Inflammatory macrophage treated with lipopolysaccharide for 4 hours (primary cell): ENCODE data around the gene UTP18.
"Not testable (repeated sequence)": the region's sequence is repeated elsewhere in the genome, so short reads cannot be mapped to it uniquely, and the experiment has no call there.

Experiments used
- DNase-seq: peaks from one replicate; pipeline ENCODE4 v3.0.0-alpha.2; 2020

Gene UTP18

DNA sequence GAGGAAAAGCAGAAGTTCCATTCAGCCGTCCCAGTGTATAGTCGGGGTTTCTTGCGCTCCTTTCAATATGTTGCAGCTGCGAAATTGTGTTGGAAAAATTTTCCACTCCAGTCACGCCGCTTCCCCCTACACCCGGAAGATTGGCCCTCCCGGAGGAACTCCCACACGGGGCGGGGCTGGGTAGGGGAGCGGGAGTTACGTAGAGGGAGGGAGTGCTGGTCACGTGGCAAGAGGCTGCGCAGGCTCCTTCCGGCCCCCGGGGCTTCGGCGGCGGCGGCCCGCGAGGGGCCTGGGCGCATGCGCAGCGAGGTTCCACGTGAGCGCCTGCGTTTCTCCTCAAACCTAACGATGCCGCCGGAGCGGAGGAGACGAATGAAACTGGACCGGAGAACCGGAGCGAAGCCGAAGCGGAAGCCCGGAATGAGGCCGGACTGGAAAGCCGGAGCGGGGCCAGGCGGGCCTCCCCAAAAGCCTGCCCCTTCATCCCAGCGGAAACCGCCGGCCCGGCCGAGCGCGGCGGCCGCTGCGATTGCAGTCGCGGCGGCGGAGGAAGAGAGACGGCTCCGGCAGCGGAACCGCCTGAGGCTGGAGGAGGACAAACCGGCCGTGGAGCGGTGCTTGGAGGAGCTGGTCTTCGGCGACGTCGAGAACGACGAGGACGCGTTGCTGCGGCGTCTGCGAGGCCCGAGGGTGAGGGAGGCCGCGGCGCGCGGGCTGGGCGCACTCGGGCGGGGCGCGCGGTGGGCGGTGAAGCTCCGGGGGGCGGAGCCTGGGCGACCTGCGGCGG is at the start of gene UTP18:
TSS of gene UTP18 (plus strand) at position 310 of the 787 bp plus-strand sequence. CDS start at position 349, 39 bp downstream.
- DNase-seq, result peak; percentile 99

DNA sequence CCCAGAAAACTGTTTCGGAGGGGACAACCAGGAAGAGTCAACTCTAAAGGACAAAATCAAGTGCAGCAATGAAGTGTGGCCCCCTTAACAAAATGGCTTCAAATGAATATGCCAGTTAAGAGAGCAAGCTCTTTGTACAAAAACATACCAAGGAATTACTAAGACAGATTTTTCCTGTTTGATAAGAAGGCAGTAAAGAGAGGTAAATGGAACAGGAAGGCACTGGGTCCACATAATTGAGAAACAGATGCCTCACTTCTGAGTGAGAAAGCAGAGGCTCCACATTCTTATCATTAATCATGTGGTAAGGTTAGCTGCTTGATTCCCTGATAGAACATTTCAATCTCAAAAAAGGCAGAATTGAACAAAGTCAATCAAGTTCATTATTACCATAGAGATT is 45.4 kb upstream of the UTP18 start:
- DNase-seq, result no peak

DNA sequence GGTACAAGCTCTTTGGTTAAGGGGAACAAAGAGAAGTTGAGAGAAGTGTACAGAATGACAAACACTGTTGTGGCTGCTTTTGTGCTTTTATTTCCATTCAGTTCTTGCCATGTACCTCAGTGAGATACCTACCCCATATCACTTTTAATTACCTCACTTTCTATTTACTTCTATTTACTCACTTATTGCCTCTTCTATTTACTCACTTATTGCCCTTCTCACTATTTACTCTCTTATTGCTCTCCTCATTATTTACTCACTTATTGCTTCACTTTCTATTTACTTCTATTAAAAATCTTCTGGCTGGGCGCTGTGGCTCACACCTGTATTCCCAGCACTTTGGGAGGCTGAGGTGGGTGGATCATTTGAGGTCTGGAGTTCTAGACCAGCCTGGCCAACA is 42.4 kb upstream of the UTP18 start:
- no peak for DNase-seq

DNA sequence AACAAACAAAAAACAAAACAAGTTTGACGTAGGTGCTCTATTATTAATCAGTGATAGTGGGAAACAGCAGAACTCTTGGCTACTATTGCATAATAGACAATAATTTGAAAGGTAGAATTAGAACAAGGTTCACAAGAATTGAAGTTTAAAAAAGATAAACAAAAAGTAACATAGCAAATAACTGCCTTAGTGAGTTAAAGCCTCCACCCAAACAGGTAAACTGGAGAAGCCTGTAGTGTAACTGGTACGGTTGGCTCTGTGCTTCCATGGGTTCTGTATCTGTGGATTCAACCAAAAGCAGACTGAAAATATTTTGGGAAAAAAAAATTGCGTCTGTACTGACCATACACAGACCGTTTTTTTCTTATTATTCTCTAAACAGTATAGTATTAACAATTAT is 39.0 kb upstream of the UTP18 start:
- no peak for DNase-seq

DNA sequence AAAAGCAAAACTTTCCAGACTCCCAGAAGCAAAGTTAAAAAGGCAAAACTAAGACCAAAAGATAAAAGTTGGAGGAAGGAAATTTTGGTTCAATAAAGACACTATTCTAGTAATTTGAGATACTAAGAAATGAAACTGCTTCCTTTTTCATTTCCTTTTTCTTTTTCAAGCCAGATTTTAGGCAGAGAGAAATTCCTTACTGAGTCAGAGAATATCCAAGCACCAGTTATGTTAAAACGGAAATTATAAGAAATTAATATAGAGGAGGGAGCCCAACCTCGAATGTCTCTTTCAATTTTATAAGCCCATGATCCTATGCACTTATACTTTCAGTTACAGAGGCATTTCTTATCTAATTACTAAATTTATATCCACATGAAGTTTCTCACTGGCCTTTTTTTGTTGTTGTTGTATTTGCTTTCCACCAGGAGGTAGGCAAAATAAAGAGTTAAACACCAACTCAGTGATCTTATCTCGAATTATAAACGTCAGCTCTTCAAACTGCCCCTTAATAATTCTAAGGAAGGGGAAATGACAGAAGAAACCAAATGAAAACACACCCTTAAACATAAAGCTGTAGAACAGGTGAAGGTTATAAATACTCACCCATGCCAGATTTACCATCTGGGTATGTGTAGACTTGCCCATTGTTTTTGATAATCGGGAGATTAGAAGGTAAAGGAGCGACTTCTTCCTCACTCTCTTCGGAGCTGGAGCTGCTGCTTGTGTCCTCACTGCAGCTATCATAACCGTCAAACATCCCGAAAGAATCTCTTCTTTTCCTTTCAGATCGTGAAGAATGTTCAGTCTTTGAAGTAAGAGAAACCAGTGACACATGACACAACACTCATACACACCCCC is 35.7 kb upstream of the UTP18 start:
- peak; percentile 58 for DNase-seq

DNA sequence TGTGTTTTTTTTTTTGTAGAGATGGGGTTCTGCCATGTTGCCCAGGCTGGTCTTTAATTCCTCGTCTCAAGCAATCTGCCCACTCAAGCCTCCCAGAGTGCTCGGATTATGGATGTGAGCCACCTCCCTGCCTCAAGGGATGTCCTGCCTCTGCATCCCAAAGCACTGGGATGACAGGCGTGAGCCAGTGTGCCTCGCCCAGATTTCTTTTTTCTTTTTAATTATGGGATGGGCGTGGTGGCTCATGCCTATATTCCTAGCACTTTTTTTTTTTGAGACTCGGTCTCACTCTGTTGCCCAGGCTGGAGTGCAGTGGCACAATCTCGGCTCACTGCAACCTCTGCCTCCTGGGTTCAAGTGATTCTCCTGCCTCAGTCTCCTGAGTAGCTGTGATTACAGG is 34.8 kb upstream of the UTP18 start:
- DNase-seq, result not testable (repeated sequence)

DNA sequence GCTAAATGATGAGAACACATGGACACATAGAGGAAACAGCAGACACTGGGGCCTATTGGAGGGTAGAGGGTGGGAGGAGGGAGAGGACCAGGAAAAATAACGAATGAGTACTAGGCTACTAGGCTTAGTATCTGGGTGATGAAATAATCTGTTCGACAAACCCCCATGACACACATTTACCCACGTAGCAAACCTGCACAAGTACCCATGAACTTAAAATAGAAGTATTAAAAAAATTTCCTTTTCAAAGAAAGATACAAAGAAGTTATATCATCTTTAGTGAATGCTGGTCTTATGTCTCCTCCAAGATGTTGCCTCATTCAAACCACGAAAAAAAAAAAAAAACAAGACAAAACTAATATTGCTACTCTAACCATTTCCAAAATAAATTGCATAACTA is 32.2 kb upstream of the UTP18 start:
- DNase-seq, result peak; percentile 19

DNA sequence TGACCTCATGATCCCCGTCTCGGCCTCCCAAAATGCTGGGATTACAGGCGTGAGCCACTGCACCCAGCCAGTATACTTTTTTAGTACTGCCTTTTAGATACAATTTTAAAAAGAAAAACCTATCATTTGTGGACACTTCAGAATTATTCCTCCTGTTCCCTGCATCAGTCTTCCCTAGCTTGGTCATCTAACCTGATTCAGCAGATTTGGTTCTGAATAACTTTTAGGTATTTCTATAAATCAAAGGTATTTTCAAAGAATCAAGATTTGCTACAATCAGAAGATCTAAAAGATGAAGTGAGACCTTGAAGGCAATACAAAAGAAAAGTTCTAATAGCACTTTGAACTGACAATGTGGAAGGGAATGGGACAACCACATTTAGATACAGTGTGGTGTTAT is 30.5 kb upstream of the UTP18 start:
- no peak for DNase-seq

DNA sequence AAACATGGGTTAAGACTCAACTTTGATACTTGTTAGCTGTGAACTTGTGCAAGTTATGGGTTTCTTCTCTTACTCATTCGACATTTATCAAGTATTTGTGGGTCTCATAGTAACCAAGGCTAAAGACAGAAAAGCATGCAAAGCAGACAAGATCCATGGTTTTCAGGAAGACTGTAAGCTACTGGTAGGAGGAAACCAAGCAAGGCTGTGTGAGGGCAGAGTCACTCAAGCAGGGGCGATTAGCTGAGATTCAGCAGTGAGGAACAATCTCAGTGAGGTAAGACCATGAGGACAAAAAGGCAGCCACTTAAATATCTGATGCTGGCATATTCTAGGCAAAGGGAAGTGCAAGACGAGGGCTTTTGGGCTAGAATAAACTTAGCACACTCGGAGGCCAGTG is 30.0 kb upstream of the UTP18 start:
- DNase-seq, result no peak

DNA sequence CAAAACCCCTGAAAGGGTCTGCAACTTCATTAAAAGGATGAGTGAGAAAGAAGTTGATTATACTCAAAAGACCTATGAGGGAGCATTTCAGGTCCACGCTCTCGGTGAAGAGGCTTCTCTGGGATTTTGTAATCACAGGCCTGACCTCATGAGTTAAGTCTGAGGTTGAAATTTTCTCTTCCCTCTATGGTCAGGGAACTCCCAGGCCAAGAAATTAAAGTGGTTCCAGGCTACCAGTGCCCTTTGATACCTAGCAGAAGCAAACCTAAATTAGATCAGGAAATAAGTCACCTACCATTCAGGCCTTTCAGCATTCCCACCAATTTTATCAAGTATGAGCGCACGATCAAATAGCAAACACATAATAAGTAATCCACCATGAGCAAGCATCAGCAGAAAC is 28.3 kb upstream of the UTP18 start:
- DNase-seq, result peak; percentile 58

DNA sequence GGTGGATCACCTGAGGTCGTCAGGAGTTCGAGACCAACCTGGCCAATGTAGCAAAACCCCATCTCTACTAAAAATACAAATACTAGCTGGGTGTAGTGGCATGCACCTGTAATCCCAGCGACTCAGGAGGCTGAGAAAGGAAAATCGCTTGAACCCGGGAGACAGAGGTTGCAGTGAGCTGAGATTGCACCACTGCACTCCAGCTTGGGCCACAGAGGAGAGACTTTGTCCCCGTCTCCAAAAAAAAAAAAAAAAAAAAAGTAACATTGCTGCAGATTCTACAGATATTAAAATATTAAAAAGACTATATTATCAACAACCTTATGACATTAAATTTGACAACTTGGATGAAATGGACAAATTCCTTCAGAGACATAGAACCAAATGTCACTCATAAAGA is 26.2 kb upstream of the UTP18 start:
- DNase-seq, result no peak

DNA sequence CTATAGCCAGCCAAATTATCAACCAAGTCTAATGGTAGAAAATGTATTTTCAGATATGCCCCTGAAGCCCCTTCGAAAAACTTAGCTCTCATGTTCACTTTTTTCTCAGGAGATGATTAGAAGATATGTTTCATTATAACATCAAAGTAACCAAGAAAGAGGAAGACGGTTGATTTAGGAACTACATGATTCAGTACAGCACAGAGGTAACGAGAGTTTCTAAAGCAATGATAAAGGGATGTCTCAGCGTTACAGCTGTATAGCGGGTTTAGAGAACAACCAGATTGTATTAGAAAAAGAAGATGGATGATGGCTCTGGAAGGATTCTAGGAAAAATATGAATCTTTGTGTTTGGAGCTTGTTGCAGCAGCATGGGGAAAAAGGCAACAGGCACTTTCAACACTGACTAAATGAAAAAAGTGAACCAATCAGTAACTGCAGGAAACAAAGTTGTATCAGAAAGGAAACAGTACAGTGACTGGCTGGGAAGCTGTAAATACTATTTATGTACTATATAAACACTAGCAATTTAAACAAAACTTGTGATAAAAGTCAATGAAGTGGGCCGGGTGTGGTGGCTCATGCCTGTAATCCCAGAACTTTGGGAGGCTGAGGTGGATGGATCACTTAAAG is 22.0 kb upstream of the UTP18 start:
- peak; percentile 42 for DNase-seq

DNA sequence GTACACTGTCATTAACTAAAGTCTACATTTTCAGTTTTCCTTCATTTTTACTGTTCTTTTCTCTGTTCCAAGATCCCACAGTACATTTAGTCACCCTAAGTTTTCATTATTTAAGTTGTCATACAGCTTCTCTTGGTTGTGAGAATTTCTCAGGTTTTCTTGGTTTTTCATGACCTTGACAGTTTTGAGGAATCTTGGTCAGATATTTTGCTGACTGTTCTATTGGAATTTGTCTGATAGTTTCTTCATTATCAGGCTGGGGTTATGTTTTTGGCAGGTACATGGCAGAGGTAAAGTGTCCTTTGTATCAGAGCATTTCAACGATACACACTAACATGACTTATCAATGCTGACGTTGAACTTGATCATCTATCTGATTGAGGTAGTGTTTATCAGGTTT is 20.1 kb upstream of the UTP18 start:
- DNase-seq, result no peak

DNA sequence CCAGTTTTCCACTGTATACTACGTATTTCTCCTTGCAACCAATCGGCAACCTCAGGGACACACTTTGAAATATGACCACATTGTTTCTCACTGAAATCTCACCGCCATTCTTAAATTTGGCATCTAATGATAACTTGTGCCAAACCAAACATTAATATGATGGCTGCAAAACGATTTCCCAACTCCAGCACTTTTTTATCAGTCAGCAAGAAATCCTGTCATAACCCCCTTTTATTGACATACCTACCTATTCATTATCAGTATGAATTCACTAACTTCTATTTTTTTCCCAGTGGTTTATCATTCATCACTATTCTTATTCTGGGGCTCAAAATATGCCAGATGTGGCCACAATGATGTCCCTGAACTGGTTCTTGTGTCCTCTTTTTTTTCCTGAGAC is 16.3 kb upstream of the UTP18 start:
- DNase-seq, result no peak

DNA sequence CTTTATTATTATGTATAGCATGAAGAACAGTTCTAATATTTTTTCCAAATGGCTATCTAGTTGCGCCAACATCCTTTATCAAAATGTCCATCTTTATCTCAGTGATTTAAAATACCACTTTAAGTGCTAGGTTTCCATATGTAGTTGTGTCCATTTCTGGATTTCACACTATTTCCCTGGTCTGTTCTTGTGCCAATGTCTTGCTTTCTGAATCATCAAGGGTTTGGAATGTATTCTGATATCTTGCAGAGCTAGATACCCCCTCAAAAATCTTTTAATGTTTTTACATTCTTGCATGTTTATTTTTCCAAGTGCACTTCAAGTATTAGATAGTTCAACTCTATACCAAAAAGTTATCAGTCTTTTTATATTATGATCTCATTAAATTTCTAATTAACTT is 14.8 kb upstream of the UTP18 start:
- no peak for DNase-seq

DNA sequence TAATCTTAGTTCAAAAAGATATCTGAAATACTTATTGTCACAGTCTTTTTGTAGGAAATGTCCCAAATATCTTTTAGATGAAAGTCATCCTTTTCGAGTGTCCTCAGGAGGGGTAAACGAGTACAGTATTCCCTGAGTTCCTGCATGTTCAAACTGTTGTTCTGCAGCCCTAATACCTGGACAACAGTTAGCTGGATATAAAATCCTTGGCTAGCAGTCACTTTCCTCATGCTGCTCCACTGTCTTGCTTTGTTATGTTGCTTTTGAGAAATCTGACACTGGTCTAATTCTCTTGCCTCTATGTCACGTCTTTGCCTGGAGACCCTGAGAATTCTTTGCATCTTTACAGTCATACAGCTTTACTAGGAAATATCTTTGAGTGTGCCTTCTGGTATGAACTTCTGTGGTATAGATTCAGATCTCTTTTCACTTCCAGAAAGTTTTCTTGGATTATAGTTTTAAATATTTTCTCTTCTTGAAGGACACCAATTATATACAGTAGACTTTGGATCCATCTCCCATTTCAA is 10.0 kb upstream of the UTP18 start:
- no peak for DNase-seq

DNA sequence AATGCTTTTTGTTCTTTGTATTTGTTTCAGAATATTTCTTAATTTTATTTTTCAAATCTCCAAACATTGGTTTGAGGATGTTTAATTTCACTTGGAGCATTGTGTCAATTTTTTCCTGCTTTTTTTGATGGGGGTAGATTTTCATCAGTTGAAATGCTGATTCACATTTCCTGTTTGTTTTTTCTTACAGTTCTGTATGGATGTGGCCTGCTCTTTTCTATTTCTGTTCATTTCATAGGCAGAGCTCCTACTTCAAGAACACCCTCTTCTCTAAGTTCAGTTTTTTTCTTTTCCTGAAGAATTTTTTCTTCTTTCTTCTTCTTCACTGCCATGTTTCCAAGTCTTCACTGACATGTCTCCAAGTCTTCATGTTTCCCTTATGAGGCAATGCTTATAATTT is 9.3 kb upstream of the UTP18 start:
- DNase-seq, result no peak

DNA sequence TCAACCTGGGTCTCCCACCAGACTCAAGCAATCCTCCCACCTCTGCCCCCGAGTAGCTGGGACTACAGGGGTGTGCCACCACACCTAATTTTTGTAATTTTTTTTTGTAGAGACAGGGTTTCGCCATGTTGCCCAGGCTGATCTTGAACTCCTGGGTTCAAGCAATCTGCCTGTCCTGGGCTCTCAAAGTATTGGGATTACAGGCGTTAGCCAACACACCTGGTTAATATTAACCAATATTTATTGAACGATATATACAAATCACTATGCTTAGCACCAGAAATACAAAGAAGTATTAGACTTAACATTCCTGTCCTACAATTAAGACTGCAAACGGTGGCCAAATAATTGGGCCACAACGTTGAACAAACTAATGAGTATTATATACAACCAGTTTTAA is 4.7 kb upstream of the UTP18 start:
- DNase-seq, result no peak

DNA sequence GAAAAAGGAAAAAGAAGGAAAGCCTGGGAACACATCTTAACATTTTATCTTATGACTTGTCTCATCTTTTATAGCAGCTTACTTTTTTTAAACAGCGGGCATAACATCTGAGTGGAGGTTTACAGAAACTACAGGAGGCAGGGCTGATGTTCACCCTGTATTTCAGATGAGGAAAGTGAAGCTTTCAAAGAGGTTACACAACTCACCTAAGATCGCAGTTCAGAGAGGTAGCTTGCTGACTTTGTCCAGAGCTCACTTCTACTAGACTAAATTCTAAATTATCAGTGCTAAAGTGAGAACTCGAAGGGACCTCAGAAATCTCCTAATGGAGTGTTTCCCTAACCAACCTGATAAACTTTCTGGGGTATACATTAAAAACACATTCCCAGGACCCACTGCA is 4.2 kb upstream of the UTP18 start:
- DNase-seq, result no peak

DNA sequence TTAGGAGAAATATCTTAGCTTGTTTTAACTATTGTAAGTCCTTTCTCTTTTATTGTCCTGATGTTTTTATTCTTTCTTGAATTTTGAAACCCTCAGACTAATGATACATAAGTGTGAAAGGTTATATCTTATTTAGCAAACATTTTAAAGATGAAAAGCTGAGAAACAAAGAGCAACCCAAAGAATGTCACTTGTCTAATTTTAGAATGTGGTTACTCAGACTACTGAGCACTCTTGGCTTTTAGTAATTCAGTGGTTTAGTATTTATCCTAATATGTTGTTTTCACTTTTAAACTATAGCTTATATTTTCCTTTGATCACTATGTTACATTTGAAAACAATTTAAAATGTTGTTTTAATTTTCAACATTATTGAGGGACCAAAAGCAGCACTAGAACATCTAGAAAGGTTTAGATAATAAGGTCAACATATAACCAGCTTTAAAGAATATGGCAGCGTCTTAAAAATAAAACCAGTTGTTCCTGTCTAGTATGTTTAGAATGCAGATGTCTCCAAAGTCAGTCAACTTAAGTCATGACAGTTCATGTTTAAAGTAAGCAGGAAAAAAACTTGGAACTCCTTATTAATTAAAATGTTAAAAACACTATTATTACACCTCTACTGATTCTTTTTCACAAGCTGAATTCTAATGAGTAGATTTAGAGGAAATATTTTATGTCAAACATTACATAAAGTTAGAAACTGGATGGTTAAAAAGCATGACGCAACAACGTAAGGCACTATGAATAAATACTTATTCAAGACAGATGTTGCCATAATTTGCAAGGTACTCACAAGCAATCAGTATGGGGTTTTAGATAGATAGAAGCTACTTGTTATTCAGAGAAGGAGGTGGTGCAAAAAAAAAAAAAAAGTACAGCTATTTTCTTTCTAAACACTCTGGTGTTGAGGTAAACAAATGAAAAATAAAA is 2.9 kb upstream of the UTP18 start:
- DNase-seq, result peak; percentile 32

DNA sequence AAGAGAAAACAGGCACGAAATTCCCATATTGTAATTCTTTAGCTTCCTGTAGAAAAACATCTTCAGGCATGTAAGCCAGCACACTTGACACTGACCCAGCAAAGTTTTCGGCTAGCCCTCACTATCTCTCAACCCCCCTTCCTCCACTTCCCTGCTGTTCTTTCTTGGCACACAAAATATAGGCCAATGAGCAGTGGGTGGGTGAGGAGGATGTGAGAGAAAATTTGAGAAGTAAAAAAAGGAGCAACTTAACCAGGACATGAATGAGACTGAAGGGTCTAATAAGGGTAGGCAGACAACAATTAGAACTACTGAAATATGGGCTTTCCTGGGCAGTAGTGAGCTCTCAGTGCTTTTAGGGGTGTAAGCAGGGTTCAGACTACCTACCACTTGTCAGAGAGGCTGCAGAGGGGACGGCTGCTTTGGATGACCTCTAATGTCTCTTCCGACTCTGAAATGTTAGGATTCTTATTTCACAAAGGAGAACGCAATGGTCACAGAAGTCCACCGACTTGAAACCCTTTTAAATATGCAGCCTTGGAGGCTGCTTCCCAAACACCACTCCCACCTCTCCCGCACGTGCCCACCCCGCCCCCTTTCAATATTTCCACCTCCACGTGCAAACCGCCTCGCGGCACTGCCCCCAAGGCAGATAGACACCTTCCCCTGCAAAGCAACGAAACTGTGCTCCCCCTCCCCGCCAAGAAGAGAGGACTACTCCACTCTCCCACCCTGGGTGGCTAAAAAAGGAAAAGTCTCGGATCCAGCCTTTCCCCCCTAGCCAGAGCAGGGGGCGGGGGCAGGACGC is 1.4 kb upstream of the UTP18 start:
- DNase-seq, result peak; percentile 80
